Prostate gland (tissue), 2 donors: ENCODE data around the gene CAMKMT. TPM values are rescaled to one million over a fixed set of nuclear protein-coding genes. Genes with fewer than 3 reads are reported as not detected.

Experiments
- DNase-seq: peaks from one replicate; pipeline ENCODE4 v3.0.0-alpha.2; 2019; ENCODE audit warnings: low spot score
- H3K27ac ChIP-seq, 2 donors: fragments of 200-600 bp; sonication (generic); 2 replicates each; pipeline ENCODE4 v1.5.1; 2017 to 2019
- H3K27me3 ChIP-seq: fragments of 200-600 bp; sonication (generic); replicated peaks from 2 replicates; pipeline ENCODE4 v1.5.1; 2019; ENCODE audit not compliant: insufficient read depth
- H3K36me3 ChIP-seq, 2 donors: fragments of 200-600 bp; sonication (generic); 1 replicate in 1 of 2; 2 replicates in 1 of 2; pipeline versions ENCODE4 v1.5.1 to v1.8.1; 2017 to 2019
- H3K4me1 ChIP-seq: fragments of 200-600 bp; sonication (generic); replicated peaks from 2 replicates; pipeline ENCODE4 v1.5.1; 2019
- H3K4me3 ChIP-seq, 2 donors: fragments of 200-600 bp; sonication (generic); 2 replicates each; pipeline ENCODE4 v1.5.1; 2017 to 2019
- H3K9me3 ChIP-seq: fragments of 200-600 bp; sonication (generic); 2 replicates; pipeline ENCODE4 v1.5.1; 2017
- POLR2A ChIP-seq: fragments of 450-650 bp; IDR thresholded peaks from one replicate; pipeline ENCODE4 v1.6.1; 2016; ENCODE audit warnings: antibody characterized with exemption, mild to moderate bottlenecking
- POLR2AphosphoS5 ChIP-seq: sonication (generic); formaldehyde crosslinking; IDR thresholded peaks from one replicate; pipeline ENCODE4 v1.6.1; 2017; ENCODE audit warnings: antibody characterized with exemption
- WGBS: methylation state at CpG from one replicate; pipeline ENCODE4 v1.1.5; 2018; 5-methylcytosine and 5-hydroxymethylcytosine counted together
- intact Hi-C: fragments of 100-400 bp; cut with DNase I; formaldehyde crosslinking; loops from one replicate; pipeline ENCODE4 v1.14.2; 2022
- total RNA-seq, 2 donors: library from RNA; depleted of rRNA; stranded (reverse); fragments of >200 nt; gene quantifications; one replicate each; pipeline ENCODE4 v1.1.0, GENCODE V29; 2016
- TF ChIP-seq, protein P1 (sequence below), 4 experiments: fragments of 200-600 bp in 2 of 4; fragments of 450-650 bp in 2 of 4; sonication (generic) in 2 of 4; IDR thresholded peaks; 1 replicate in 3 of 4; 2 replicates in 1 of 4; pipeline ENCODE4 v1.5.1; 2016 to 2019; ENCODE audit warnings: antibody characterized with exemption in 4 of 4, mild to moderate bottlenecking in 2 of 4, moderate library complexity in 2 of 4

CAMKMT gene
- total RNA-seq, 2 donors from 2014 or later: 5.4 to 7.6 TPM

DNA sequence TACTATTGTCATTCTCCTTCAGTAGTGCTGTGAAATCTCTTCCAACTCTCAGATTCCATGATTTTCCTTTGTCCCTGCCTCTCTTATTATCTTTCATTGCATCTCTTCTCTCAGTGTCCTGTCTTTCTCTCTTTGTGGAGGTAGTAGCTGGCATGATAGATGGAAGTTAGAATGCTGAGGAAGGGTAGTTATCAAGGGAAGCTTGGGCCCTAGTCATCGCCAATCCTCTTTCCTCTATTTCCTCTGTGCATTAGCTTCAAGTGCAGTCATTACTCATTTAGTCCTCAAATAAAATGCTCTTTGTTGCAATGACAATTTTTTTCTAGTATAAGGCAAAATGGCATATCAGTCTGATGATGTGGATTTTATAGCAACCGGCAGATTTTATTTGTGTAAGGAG lies 207.7 kb downstream of the CAMKMT start:
- Histone ChIP-seq H3K9me3 (no peaks in the 10 kb centered on the region), H3K27ac (no peak overlapping the region), H3K4me3 (no peak overlapping the region), H3K27me3 (no peaks in the 10 kb centered on the region), H3K4me1 (no peaks in the 10 kb centered on the region), H3K36me3 (no peaks in the 10 kb centered on the region)
- no peak for DNase-seq
- WGBS: 60% methylated on average over 2 of the region's 2 CpGs
- intact Hi-C loops: no loop called here
- no peak for TF ChIP-seq POLR2A
- no peak for TF ChIP-seq POLR2AphosphoS5
- TF ChIP-seq, protein P1, sequence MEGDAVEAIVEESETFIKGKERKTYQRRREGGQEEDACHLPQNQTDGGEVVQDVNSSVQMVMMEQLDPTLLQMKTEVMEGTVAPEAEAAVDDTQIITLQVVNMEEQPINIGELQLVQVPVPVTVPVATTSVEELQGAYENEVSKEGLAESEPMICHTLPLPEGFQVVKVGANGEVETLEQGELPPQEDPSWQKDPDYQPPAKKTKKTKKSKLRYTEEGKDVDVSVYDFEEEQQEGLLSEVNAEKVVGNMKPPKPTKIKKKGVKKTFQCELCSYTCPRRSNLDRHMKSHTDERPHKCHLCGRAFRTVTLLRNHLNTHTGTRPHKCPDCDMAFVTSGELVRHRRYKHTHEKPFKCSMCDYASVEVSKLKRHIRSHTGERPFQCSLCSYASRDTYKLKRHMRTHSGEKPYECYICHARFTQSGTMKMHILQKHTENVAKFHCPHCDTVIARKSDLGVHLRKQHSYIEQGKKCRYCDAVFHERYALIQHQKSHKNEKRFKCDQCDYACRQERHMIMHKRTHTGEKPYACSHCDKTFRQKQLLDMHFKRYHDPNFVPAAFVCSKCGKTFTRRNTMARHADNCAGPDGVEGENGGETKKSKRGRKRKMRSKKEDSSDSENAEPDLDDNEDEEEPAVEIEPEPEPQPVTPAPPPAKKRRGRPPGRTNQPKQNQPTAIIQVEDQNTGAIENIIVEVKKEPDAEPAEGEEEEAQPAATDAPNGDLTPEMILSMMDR (IDR thresholded peaks at IDR 0.05): no peak

DNA sequence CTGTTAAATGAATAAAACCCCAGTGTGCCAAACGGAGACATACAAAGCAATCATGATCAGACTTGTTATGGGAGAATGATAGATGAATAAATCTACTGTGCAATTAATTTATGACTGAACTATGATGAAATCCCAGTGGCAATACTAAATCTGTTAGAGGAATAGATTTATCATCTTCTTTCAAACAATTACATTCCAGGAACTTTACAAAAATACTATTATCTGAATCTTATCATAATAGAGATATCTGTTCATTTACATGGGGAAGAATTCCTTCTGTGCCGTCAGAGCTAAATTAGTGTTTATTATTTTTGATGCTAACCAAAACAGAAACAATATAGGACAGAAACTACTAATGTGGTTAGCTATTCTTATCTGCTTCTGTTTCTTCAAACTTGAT lies 208.5 kb downstream of the CAMKMT start:
- no peaks in the 10 kb centered on the region for H3K36me3 ChIP-seq
- no peak overlapping the region for H3K4me3 ChIP-seq
- no peaks in the 10 kb centered on the region for H3K9me3 ChIP-seq
- intact Hi-C loops: no loop called here
- no peak overlapping the region for H3K27ac ChIP-seq
- TF ChIP-seq POLR2A (no peak), POLR2AphosphoS5 (no peak)
- TF ChIP-seq, protein P1 (IDR thresholded peaks at IDR 0.05): no peak
- no peak for DNase-seq
- H3K27me3 ChIP-seq: no peaks in the 10 kb centered on the region
- no peaks in the 10 kb centered on the region for H3K4me1 ChIP-seq
- 43% methylated on average over 2 of the region's 2 CpGs for WGBS

DNA sequence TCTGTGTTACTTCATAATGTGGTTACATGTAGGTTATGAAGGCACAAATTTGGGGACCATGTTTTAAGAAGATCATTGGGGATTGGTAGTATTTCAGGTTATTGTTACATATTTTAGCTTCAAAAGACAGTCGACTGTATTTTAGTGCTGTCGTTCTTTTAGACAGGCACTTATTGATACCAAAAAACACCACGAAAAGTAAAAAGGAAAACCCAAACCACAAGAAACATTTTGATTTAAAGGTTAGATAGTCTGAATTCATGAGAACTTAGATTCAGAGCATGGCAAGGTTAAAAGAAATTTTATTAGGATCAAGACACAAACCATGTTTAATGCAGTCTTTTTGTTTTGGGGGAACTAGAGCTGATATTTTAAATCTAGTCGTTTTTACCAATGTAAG lies 209.0 kb downstream of the CAMKMT start:
- Histone ChIP-seq H3K27ac (no peak overlapping the region), H3K27me3 (no peaks in the 10 kb centered on the region), H3K4me1 (no peaks in the 10 kb centered on the region), H3K4me3 (no peak overlapping the region), H3K9me3 (no peaks in the 10 kb centered on the region), H3K36me3 (no peaks in the 10 kb centered on the region)
- TF ChIP-seq POLR2AphosphoS5 (no peak), POLR2A (no peak)
- TF ChIP-seq, protein P1 (IDR thresholded peaks at IDR 0.05): no peak
- intact Hi-C loops: no loop called here
- 52% methylated on average over 4 of the region's 4 CpGs for whole genome bisulfite sequencing
- DNase-seq: no peak

DNA sequence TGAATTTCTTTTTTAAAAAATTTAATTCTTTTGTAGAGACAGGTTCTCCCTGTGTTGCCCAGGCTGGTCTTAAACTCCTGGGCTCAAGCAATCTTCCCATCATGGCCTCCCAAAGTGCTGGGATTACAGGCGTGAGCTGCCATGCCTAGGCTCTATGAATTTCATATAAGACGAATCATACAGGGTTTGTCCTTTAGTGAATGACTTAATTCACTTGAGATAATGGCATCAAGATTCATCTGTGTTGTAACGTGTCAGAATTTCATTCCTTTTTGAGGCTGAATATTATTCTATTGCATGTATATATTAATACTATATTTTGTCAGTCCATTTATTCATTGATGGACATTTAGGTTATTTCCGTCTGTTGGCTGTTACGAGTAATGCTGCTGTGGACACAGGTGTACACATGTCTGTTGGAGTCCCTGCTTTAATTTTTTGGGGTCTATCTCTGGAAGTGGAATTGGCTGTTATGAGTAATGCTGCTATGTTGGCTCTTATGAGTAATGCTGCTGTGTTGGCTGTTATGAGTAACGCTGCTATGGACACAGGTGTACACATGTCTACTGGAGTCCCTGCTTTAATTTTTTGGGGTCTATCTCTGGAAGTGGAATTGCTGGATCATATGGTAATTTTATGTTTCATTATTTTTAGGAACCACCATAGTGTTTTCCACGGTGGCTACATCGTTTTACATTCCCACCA lies 210.6 kb downstream of the CAMKMT start:
- Histone ChIP-seq H3K4me1 (no peaks in the 10 kb centered on the region), H3K4me3 (no peak overlapping the region), H3K27me3 (no peaks in the 10 kb centered on the region), H3K36me3 (no peaks in the 10 kb centered on the region), H3K9me3 (no peaks in the 10 kb centered on the region), H3K27ac (no peak overlapping the region)
- DNase-seq: no peak
- WGBS: 97% methylated on average over 8 of the region's 8 CpGs
- intact Hi-C loops: no loop called here
- TF ChIP-seq POLR2A (no peak), POLR2AphosphoS5 (no peak)
- TF ChIP-seq, protein P1 (IDR thresholded peaks at IDR 0.05): no peak

DNA sequence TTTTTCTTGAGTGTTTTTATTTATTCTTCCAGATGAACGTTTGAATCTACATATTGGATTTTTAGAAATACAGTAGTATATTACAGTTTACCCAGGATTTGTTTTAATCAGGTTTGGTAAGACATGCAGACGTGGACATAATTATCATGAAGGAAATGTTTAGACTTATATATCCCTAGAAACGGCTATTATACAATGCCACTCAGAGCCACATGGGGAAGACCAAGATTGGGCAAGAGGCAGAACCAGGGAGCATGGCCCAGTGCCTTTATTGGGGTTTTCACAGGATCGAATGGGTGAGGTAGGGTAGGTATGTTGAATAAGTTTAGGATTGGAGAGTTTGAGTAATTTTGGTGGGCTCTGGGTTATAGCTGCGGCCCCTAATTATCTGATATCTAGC lies 212.2 kb downstream of the CAMKMT start:
- WGBS: 93% methylated on average over 5 of the region's 5 CpGs
- intact Hi-C loops: no loop called here
- TF ChIP-seq, protein P1 (IDR thresholded peaks at IDR 0.05): no peak
- TF ChIP-seq POLR2A: no peak
- Histone ChIP-seq H3K4me3 (no peak overlapping the region), H3K27me3 (no peaks in the 10 kb centered on the region), H3K36me3 (no peaks in the 10 kb centered on the region), H3K4me1 (no peaks in the 10 kb centered on the region), H3K27ac (no peak overlapping the region), H3K9me3 (no peaks in the 10 kb centered on the region)
- DNase-seq: no peak
